Right lobe of liver (tissue), 4 donors: ENCODE data around the gene UBALD1.

Experiments
- CTCF ChIP-seq, 4 donors: fragments of 200-600 bp in 3 of 4; fragments of 450-650 bp in 1 of 4; IDR thresholded peaks; one replicate each; pipeline versions ENCODE4 v1.5.1 to v1.8.0; 2016 to 2022; ENCODE audit warnings: antibody characterized with exemption in 4 of 4, mild to moderate bottlenecking in 2 of 4
- POLR2A ChIP-seq: fragments of 450-650 bp; IDR thresholded peaks from one replicate; pipeline ENCODE4 v1.6.1; 2017; ENCODE audit warnings: antibody characterized with exemption, mild to moderate bottlenecking
- donor health status: DM: no; HTN: no; CAD: no.
- donor health status: DM: no; HTN: no; CAD: no.
- donor health status: DM: no; HTN: yes; CAD: no.

DNA sequence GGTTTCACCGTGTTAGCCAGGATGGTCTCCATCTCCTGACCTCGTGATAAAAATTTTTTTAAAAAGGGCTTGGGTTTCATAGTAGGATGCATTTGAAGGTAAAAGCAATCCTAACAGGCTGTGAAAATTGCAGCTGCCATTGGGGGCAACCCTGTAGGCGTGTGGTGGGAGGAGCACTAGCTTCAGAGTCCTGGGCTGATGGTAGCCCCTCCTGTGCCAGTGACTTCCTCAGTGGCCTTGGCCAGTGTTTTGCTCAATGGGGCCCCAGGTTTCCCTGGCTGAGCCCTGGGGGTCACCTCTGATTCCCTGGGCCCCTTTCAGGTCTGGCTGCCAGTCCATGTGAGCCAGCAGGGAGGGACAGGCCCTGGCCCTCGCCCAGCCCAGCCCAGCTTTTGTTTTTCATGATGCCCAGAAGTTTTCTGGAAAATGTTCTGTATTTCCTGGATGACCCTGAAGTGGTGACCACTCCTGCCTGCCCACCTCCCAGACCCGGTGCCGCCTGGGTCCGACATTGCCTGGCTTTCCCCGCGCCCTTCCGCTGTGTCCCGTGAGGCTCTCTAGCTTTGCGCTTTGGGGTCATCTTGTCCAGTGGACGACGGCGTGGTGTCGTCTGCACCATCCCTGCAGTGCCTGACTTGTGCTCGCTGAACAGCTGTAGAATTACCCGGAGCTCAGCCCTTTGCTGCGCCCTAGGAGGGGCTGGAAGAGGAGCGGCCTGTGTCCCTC, 19.4 kb upstream of the UBALD1 start:
- TF ChIP-seq CTCF (IDR thresholded peaks at IDR 0.05): no peak
- TF ChIP-seq POLR2A: no peak
